Measurements from ENCODE around the gene ROBO1.

Gene ROBO1

DNA sequence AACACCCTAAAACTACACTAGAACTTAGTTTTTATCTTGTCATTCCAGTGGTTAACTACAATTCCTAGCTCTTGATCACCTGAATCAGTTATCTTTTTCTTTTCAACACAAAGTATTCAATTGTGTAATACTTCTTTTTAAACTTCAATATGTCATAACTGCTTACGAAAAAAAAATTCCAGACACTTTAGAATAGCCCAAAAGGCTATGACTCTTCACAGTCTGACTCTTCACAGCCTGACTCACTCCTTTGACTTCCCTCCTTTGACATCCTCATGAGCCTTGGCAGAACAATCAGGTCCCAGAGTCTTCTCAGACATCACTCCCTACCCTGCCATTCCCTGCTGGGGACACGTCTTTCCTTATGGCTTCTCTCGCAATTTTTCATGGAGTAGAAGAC lies 727.1 kb downstream of the ROBO1 start:
- no peak for DNase-seq

DNA sequence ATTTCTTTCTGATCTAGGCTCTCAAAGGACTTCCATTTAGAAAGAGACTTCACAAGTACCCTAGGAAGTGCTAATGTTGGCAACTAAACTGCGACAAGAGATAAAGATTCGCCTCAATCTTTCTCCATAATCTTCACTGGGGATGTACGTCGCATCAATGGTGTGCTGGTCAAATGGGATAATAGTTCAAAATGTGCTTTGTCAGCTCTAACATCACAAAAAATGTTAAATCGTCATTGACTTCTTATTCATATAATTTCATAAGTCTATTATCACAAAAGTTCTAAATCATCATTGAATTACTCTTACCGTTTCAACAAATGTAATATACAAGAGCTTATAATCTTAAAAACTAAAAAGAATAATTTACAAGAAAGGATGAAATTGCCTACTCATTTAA lies 727.7 kb downstream of the ROBO1 start:
- no peak for DNase-seq

GRCh38 chr3:79039192-79039591 lies 728.6 kb downstream of the ROBO1 start:
- DNase-seq: no peak

- no peak for DNase-seq
Measured at GRCh38 chr3:79038636-79039035, 729.2 kb downstream of the ROBO1 start.

DNA sequence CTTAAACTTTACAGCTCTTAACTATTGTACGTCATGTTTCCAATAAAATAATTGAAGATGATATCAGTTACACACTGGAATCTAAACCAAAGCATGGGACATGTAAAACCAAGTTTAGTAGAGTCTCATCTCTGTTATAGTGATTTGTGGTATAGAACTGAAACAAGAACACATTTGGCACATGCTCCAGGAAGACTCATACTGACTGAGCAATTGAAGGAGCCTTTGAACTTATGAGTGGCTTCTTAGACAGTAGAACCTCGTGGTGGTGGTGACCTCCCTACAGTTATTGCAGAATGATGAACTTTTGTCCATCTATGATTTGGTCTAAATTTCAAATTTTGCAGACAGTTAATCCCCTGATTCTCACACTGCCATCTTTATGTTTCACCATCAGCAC lies 729.7 kb downstream of the ROBO1 start:
- no peak for DNase-seq

DNA sequence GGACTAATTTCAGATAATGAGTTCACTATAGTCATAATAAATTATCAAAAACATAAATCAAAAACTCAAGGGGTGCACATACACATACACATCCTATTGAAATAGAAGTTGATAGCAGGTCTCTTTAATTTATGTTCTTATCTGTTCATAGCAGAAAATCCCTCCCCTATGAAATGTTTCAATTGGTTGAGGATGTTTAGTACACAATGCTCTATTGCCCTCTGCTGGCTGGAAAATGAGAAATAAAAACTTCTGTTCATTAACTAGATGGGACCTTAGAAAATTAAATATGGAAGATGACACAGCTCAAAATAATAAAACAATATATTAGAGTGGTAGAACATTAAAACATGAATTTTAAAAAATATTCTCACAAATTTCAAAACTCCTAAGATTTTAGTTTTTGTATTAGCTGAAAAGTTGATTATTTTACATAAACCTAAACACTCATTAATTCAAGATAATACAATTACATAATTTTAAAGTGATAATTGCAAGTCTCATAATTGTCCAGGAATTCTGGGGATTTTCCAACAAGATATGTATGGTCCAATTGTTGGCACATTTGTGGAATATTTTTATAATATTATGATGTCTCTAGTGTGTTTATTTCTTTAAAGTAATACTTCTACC lies 735.0 kb downstream of the ROBO1 start:
- no peak for DNase-seq

- no peak for DNase-seq
Measured at GRCh38 chr3:79030157-79030556, 737.6 kb downstream of the ROBO1 start.

GRCh38 chr3:79028916-79029315 lies 738.9 kb downstream of the ROBO1 start:
- no peak for DNase-seq

GRCh38 chr3:79027593-79027992 lies 740.2 kb downstream of the ROBO1 start:
- DNase-seq: no peak

- no peak for DNase-seq
Measured at GRCh38 chr3:79019924-79020173, 747.9 kb downstream of the ROBO1 start.

DNA sequence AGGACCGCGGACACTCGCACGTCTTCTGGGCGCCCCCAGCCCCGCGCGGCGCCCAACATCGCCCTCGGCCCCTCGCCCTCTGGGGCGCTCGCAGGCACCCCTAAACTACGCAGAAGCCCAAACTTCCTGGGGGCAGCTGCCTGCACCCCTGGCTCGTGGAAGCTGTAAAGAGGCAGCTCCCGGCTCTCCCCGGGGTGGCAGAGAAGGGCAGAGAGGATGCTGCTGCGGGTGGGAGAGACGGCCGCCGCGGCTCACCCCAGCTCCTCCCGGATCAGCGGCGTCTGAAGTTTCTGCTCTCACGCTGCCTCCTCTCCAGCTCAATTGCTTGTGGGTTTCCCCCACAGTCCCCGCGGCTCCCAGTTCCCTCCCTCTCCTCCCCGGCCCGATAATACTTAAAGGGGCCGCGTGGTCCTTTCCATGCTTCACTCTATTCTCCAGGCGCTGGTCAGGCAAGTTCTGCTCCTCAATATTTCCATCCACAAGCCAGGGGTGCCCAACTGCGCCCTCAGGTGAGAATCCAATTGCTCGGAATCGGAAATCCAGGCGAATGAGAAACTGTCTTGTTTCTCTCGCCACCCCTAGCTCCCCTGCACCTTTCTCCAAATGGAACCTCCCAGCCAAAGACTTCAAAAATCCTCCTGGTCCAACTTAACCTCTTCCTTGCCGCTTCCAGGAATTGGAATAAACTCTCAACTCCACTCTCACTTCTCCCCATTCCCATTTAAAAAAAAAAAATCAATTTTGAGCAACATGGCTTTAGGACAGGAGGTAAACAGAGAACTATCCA lies 748.5 kb downstream of the ROBO1 start:
- DNase-seq: no peak

DNA sequence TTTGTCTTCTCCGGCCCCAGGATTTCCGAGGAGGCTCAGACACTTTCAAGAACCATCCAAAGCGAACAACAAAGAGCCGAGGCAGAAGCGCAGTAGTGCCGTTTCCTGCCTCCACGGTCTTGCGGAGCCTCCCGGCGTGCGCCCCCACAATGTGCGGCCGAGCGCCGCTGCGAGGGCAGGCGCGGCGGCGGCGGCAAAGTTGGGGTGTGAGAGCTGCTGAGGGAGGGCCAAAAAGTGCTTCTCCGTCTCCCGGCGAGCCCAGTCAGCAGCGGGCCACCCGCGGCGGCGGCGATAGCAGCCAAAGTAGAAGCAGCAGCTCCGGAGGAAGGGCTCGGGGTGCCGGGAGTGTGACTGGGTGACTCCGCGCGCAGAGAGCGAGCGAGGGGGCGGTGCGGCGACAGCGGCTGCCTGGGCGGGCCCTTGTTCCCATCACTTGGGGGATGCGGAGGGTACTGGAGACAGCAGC lies 749.1 kb downstream of the ROBO1 start:
- DNase-seq: no peak

- no peak for DNase-seq
Measured at GRCh38 chr3:79018265-79018664, 749.5 kb downstream of the ROBO1 start.

GRCh38 chr3:79016587-79017376 lies 751.0 kb downstream of the ROBO1 start:
- DNase-seq: no peak

GRCh38 chr3:79015854-79016253 lies 751.9 kb downstream of the ROBO1 start:
- DNase-seq: no peak

GRCh38 chr3:79012946-79013362 lies 754.8 kb downstream of the ROBO1 start:
- DNase-seq: no peak

- DNase-seq: no peak
Measured at GRCh38 chr3:79012530-79012913, 755.3 kb downstream of the ROBO1 start.

- no peak for DNase-seq
Measured at GRCh38 chr3:79011821-79012529, 755.8 kb downstream of the ROBO1 start.

DNA sequence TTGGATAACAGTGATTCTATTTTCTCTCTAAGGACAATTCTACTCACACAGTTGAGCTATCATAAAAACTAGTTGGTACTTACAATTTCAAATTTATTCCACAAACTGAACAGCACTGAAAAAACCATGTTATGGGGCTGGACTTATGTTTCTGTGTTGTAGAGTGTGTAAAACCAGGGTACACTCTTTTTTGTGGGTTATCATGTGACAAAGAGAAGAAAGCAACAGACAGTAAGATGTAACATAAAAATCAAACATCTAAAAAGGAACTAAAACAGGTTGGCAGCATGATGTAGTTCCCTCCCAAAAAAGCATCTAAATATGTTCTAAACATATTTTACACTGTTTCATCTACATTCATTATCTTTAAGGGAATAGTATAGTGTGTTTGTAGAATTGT lies 757.9 kb downstream of the ROBO1 start:
- DNase-seq: no peak

GRCh38 chr3:79006077-79006476 lies 761.7 kb downstream of the ROBO1 start:
- no peak for DNase-seq

DNA sequence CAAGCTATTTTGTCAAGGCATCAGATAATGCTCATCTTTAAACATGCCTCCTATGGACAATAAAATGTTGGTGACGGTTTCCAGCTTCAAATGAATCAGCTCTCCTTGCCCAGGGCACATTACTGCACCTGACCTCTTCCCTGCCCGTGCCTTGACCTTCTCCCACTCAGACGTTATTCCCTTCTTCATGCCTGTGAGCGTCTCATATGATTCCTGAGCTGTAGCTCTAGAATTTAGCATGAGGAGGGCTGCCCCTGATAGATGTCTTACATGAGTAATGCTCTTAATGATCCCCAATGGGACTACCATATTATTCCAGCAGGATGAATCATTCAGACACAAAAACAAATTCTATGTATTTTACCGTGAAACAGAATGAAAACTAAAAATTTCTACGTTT lies 762.7 kb downstream of the ROBO1 start:
- no peak for DNase-seq

DNA sequence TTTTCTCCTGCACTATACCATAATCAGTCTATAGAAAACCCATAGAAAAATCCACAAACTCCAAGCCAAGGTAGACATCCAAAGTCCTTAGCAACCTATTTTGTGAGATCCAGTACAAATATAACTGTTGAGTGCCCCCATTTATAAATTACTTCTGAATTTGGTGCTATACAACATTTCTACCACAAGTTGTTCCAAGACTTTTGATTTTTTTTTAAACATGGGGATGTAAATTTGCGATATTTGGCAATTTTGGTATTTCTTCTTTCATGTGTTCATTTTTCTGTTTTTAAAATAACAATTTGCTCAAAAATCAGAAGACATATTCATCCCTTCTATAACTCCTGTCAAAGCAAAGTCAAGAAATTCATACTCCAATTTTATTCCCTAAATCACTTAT lies 763.8 kb downstream of the ROBO1 start:
- DNase-seq: no peak
